Measurements from ENCODE around the gene LMF2.
A peak's percentile ranks its signal among the peaks of the same experiment; 100 is the strongest.

LMF2 gene

DNA sequence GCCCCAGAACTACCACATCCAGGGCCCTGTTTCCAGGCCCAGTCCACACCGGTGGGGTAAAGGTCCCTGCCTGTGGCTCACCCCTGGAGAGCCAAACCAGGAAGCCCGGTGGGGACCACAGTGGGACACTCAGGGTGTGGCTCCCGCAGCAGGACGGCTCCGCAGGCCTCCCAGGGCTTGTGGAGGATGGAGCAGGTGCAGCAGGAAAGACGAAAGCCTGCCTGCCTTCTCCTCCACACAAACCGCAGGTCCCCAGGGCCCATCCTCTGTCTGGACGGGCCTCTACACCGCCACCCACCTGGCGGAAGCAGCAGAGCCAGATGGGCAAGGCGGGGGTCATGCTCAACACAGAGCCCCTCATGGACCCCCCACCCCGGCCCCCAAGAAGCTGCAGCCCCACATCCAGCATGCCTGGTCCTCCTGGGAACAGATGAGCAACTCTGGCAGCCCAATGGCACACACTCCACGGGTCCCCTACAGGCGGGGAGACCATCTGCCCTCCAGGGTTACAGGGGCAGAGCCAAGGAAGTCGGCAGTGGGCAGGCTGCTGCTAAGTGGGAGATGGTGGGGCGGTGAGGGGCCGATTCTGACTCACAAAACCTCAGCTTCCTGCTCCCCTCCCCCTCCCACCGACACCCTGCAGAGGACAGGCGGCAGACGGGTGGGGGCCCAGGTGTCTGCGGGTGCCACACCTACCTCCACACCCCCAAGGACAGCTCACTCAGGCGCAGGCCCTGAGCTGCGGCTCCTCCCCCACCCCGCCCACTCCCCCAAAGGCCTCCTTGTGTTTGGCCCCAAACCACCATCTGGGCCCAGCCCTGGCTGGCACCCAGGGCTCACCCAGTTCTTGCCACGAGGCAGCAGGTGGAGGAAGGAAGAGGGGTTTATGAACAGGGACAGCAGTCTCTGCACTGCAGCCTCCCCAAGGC lies 37.9 kb downstream of the LMF2 start (continued):
- TF ChIP-seq, protein P1, sequence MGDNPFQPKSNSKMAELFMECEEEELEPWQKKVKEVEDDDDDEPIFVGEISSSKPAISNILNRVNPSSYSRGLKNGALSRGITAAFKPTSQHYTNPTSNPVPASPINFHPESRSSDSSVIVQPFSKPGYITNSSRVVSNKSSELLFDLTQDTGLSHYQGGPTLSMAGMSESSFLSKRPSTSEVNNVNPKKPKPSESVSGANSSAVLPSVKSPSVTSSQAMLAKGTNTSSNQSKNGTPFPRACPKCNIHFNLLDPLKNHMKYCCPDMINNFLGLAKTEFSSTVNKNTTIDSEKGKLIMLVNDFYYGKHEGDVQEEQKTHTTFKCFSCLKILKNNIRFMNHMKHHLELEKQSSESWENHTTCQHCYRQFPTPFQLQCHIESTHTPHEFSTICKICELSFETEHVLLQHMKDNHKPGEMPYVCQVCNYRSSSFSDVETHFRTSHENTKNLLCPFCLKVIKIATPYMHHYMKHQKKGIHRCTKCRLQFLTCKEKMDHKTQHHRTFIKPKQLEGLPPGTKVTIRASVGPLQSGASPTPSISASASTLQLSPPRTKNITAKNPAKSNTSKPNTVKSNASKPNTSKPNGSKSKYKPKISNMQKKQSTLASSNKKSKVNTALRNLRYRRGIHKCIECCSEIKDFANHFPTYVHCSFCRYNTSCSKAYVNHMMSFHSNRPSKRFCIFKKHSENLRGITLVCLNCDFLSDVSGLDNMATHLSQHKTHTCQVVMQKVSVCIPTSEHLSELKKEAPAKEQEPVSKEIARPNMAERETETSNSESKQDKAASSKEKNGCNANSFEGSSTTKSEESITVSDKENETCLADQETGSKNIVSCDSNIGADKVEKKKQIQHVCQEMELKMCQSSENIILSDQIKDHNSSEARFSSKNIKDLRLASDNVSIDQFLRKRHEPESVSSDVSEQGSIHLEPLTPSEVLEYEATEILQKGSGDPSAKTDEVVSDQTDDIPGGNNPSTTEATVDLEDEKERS (tag by site-specific recombination; IDR thresholded peaks at IDR 0.05) = no peak
- TF ChIP-seq KLF17 (tag by site-specific recombination; IDR thresholded peaks at IDR 0.05) = peak; percentile 82
- no peak for TF ChIP-seq ZEB2 (tag by site-specific recombination; IDR thresholded peaks at IDR 0.05)
- TF ChIP-seq, protein P2, sequence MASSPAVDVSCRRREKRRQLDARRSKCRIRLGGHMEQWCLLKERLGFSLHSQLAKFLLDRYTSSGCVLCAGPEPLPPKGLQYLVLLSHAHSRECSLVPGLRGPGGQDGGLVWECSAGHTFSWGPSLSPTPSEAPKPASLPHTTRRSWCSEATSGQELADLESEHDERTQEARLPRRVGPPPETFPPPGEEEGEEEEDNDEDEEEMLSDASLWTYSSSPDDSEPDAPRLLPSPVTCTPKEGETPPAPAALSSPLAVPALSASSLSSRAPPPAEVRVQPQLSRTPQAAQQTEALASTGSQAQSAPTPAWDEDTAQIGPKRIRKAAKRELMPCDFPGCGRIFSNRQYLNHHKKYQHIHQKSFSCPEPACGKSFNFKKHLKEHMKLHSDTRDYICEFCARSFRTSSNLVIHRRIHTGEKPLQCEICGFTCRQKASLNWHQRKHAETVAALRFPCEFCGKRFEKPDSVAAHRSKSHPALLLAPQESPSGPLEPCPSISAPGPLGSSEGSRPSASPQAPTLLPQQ (tag by site-specific recombination; IDR thresholded peaks at IDR 0.05) = peak; percentile 75
- no peak for TF ChIP-seq ZNF114 (tag by site-specific recombination; IDR thresholded peaks at IDR 0.05)
- TF ChIP-seq ZNF423 (tag by site-specific recombination; IDR thresholded peaks at IDR 0.05) = no peak
- TF ChIP-seq GFI1B (tag by site-specific recombination; IDR thresholded peaks at IDR 0.05) = no peak
- TF ChIP-seq ZNF157 (tag by site-specific recombination; IDR thresholded peaks at IDR 0.05) = no peak
- peak; percentile 95 for TF ChIP-seq KLF10 (tag by site-specific recombination; IDR thresholded peaks at IDR 0.05)
- TF ChIP-seq BCL11B (tag by site-specific recombination; IDR thresholded peaks at IDR 0.05; ENCODE audit: low read depth) = no peak
- TF ChIP-seq ZNF311 (tag by site-specific recombination; IDR thresholded peaks at IDR 0.05; ENCODE audit: borderline replicate concordance) = no peak
- TF ChIP-seq, protein P3, sequence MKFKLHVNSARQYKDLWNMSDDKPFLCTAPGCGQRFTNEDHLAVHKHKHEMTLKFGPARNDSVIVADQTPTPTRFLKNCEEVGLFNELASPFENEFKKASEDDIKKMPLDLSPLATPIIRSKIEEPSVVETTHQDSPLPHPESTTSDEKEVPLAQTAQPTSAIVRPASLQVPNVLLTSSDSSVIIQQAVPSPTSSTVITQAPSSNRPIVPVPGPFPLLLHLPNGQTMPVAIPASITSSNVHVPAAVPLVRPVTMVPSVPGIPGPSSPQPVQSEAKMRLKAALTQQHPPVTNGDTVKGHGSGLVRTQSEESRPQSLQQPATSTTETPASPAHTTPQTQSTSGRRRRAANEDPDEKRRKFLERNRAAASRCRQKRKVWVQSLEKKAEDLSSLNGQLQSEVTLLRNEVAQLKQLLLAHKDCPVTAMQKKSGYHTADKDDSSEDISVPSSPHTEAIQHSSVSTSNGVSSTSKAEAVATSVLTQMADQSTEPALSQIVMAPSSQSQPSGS (tag by site-specific recombination; IDR thresholded peaks at IDR 0.05; ENCODE audit: low read depth) = no peak
- TF ChIP-seq, protein P4, sequence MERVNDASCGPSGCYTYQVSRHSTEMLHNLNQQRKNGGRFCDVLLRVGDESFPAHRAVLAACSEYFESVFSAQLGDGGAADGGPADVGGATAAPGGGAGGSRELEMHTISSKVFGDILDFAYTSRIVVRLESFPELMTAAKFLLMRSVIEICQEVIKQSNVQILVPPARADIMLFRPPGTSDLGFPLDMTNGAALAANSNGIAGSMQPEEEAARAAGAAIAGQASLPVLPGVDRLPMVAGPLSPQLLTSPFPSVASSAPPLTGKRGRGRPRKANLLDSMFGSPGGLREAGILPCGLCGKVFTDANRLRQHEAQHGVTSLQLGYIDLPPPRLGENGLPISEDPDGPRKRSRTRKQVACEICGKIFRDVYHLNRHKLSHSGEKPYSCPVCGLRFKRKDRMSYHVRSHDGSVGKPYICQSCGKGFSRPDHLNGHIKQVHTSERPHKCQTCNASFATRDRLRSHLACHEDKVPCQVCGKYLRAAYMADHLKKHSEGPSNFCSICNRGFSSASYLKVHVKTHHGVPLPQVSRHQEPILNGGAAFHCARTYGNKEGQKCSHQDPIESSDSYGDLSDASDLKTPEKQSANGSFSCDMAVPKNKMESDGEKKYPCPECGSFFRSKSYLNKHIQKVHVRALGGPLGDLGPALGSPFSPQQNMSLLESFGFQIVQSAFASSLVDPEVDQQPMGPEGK (tag by site-specific recombination; IDR thresholded peaks at IDR 0.05) = peak; percentile 68
- no peak for TF ChIP-seq ZNF133 (tag by site-specific recombination; IDR thresholded peaks at IDR 0.05)
- TF ChIP-seq OVOL3 (tag by site-specific recombination; IDR thresholded peaks at IDR 0.05) = no peak
- TF ChIP-seq ZNF521 (tag by site-specific recombination; IDR thresholded peaks at IDR 0.05) = no peak
- no peak for TF ChIP-seq ZNF560 (tag by site-specific recombination; IDR thresholded peaks at IDR 0.05; ENCODE audit: borderline replicate concordance)
- no peak for TF ChIP-seq ZNF660 (tag by site-specific recombination; IDR thresholded peaks at IDR 0.05)
- TF ChIP-seq ZNF341 (tag by site-specific recombination; IDR thresholded peaks at IDR 0.05; ENCODE audit: low read depth) = no peak
- TF ChIP-seq KLF16 (tag by site-specific recombination; IDR thresholded peaks at IDR 0.05) = peak; percentile 62
- TF ChIP-seq HIC1 (tag by site-specific recombination; IDR thresholded peaks at IDR 0.05) = peak; percentile 79
- no peak for TF ChIP-seq ZNF184 (tag by site-specific recombination; IDR thresholded peaks at IDR 0.05)
- no peak for TF ChIP-seq ZSCAN16 (tag by site-specific recombination; IDR thresholded peaks at IDR 0.05)
- no peak for TF ChIP-seq ZNF664 (tag by site-specific recombination; IDR thresholded peaks at IDR 0.05)
- no peak for TF ChIP-seq ZNF658 (tag by site-specific recombination; IDR thresholded peaks at IDR 0.05)
- no peak for TF ChIP-seq GLI2 (tag by site-specific recombination; IDR thresholded peaks at IDR 0.05; ENCODE audit: borderline replicate concordance, low read depth)
- no peak for TF ChIP-seq ZNF571 (tag by site-specific recombination; IDR thresholded peaks at IDR 0.05)
- no peak for TF ChIP-seq ZNF837 (tag by site-specific recombination; IDR thresholded peaks at IDR 0.05)
- TF ChIP-seq HOXD13 (CRISPR knock-in tag; IDR thresholded peaks at IDR 0.05; ENCODE audit: borderline replicate concordance) = no peak
